ENCODE data around the gene ZNF264.

DNA sequence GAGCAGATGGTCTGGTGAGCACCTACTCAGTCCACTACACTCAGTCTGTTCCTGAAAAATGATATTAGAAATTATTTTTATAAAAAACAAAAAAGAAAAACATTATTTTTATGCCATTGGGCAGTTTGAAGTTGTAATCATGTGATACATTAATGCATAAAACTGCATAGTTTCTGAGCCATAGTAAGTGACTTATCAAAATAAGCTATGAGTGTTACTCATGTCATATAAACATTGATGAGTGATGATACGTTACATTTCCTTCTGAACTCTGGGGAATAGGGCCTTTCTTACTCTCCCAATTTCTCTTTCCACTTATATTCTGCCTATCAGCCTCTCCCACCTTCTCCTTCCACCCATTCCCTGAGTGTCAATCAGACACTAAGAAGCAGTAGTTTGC, 58.0 kb downstream of the ZNF264 start:
- TF ChIP-seq, protein P1, sequence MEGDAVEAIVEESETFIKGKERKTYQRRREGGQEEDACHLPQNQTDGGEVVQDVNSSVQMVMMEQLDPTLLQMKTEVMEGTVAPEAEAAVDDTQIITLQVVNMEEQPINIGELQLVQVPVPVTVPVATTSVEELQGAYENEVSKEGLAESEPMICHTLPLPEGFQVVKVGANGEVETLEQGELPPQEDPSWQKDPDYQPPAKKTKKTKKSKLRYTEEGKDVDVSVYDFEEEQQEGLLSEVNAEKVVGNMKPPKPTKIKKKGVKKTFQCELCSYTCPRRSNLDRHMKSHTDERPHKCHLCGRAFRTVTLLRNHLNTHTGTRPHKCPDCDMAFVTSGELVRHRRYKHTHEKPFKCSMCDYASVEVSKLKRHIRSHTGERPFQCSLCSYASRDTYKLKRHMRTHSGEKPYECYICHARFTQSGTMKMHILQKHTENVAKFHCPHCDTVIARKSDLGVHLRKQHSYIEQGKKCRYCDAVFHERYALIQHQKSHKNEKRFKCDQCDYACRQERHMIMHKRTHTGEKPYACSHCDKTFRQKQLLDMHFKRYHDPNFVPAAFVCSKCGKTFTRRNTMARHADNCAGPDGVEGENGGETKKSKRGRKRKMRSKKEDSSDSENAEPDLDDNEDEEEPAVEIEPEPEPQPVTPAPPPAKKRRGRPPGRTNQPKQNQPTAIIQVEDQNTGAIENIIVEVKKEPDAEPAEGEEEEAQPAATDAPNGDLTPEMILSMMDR (IDR thresholded peaks at IDR 0.05; ENCODE audit: low read depth, low read length) = no peak
- TF ChIP-seq EZH2phosphoT487 (IDR thresholded peaks at IDR 0.05; ENCODE audit: low read depth) = no peak
